T47D (cell line): Measurements from ENCODE around the gene FRY.

Source experiments
- DNase-seq, 2 experiments: peaks; one replicate each; pipeline versions ENCODE4 v3.0.0 to v3.0.0-alpha.2; 2011 to 2012; ENCODE audit warnings: low read depth in 1 of 2, low spot score in 1 of 2
- JUND ChIP-seq: IDR thresholded peaks from 2 replicates; pipeline ENCODE4 v1.6.1; 2012; ENCODE audit warnings: low read depth
- in situ Hi-C: cut with HindIII; loops from 2 replicates; pipeline ENCODE4 v1.10.0; 2016; ENCODE audit warnings: low sequenced_read_pairs, low pct_unique_long_range_greater_than_20kb

Gene FRY

DNA sequence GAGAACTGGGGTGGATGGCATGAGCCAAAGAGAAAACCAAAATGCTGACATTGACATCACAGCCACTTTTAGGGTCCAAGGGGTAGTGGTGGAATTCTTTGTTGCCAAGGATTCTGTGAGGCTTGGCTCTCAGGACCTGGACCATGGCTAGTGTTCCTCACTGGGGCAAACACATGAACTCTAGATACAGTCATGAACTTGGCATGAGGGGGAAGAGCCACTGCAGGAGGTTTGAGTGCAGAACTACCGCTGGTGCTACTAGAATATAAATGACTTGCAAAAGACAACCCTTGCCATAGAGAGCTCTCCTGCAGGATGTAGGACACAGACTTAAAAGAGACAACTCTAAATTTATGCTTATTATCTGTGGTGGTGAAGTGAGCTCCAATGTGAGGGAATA is 29.8 kb upstream of the FRY start:
- DNase-seq: no peak
- TF ChIP-seq JUND: no peak
- in situ Hi-C loops: no loop called here

DNA sequence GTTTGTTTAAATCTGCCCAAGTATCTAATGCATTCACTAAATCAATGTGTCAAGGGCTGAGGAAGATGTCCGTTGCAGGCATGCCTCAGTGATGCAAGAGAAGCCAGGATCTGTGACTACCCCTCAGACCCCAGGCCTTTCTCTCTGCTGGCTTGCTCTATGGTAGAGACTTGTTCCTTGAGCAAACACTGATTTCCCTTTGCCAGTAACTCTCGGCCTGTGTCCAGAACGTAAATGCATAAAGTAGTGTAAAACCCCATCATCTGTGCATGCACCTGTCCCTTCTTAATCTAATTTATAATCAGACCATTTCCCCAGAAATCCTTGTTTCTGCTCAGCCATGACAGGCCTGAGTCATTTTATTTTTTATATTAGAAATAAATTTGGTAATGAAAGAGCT is 28.7 kb upstream of the FRY start:
- TF ChIP-seq JUND: no peak
- no peak for DNase-seq
- in situ Hi-C loops: no loop called here

DNA sequence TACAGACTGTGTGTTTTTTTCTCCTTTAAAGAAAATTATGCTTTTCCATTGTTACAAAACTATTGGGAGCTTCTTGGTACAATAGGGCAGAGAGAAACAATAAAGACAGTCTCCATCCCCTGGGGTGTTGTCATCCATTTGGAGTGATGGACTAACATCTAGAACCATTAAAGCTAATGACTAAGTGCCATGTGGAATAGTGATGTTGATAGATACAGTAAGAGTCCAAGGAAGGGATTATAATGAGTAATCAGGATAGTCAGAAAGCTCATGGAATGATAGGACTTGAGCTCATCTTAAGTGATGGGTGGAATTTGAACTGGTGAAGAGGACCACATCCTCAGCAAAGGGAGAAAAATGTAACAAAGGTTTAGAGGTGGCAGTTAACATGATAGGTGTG is 24.1 kb upstream of the FRY start:
- TF ChIP-seq JUND: no peak
- in situ Hi-C loops: no loop called here
- DNase-seq: no peak

DNA sequence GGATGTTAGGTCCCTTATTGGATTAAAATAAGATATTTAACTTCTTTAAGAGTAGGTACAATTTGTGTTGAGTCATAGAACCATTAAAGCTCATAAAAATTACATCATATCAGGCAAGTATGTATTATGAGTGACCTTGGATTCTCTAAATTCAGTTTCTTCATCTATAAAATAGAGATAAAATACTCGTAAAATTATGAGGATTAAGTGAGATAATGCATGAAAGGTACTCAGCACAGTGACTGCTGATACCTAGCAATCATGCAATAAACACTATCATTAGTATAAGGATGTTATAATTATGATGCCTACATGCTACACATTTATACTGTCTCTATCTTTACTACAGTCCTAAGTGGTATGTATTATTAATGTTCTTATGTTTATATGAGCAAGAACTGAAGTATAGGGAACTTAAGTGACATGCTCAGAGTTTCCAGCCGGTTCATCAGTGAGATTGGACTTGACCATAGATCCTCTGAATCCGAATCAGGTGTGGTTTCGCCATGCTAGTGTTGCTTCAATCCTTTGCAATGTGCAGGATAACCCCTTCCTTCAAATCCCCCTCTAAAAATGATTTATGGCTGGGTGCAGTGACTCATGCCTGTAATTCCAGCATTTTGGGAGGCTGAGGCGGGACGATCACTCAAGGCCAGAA is 22.9 kb upstream of the FRY start:
- in situ Hi-C loops: no loop called here
- no peak for TF ChIP-seq JUND
- no peak for DNase-seq

DNA sequence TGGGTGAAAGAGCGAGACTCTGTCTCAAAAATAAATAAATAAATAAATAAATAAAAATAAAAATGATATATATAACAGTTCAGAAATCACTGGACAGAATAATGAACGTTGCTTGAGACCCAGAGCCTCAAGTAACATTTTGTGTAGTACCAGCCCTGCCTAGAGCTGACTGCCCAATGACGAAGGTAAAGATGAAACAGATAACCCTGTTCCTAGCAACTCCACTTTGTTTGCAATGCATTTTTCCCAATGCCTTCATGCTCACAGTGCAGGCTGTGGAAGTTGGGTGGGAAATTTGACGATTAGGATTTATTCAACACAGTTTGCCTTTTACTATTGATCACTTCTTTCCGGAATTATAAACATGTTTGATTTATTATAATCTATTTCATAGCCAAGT is 22.2 kb upstream of the FRY start:
- DNase-seq: no peak
- TF ChIP-seq JUND: no peak
- in situ Hi-C loops: no loop called here

DNA sequence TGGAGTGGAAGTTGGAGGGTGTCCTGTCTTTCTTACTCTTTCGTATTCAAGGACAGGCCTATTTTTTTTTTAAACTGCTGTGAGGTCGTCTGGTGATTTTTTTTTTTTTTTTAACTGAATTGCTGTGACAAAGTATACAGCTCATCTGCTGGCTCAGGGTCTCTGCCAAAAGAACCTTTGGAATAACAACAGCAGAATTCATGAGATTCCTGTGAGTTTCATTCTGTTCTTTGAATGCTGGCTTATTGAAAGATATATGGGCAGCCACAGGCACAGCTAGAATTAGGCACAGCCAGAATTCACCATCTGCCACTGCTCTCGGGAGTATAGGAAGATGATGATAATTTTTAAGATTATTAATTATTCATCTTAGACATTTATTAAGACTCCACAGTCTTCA is 21.4 kb upstream of the FRY start:
- no peak for TF ChIP-seq JUND
- in situ Hi-C loops: no loop called here
- DNase-seq: no peak

DNA sequence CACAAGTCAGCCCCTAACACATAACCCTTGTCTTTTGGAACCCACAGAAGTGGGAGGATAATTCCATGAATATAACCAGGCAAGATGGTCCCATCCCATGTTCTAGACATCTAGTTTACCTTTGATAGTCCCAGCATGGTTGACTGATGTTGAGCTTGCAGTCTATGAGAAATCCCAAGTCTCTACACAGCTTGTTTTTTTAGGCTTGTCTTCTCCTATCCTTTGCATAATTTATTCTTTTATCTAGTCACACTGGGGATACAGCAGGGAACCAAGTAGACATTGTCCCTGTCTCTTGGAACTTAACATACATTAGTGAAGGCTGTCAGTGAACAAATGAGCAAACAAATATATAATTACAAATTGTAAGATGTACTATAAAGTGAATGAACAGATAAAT is 19.6 kb upstream of the FRY start:
- no peak for TF ChIP-seq JUND
- in situ Hi-C loops: no loop called here
- no peak for DNase-seq

DNA sequence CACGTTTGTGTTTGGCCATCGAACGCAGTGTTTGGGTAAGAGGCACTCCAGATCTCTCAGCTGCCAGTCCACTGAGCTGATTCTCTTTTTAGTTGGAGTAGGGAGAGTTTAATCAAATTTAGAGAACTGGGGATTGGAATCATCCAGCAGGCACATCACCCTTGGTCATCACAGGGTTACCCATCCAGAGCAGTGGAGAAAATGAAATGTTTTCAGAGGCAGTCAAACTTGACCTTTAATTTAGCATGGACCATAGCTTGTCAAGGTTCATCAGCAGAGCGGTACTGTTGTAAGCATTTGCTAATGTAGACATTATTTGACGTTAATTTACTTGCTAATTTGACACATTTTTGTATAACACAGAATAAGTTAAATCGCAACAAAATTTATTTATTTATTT is 18.4 kb upstream of the FRY start:
- in situ Hi-C loops: no loop called here
- DNase-seq: no peak
- TF ChIP-seq JUND: no peak

DNA sequence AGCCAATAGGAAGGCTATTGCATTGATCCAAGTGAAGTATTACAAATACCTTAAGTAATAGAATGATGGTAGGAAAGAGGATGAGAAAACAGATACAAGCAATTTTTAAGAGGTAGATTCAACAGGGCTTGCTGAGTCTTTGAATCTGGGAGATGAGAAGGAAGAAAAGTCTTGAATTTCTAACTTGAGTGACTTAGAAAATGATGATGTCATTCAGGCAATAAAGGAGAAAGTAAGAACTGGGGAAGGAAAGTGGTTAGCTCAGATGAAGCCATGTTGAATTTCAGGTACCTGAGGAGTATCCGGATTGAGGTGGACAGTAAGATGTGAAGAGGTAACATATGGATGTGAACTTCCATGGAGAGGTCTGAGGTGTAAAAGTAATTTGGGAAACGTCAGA is 15.5 kb upstream of the FRY start:
- DNase-seq: no peak
- in situ Hi-C loops: no loop called here
- TF ChIP-seq JUND: no peak

DNA sequence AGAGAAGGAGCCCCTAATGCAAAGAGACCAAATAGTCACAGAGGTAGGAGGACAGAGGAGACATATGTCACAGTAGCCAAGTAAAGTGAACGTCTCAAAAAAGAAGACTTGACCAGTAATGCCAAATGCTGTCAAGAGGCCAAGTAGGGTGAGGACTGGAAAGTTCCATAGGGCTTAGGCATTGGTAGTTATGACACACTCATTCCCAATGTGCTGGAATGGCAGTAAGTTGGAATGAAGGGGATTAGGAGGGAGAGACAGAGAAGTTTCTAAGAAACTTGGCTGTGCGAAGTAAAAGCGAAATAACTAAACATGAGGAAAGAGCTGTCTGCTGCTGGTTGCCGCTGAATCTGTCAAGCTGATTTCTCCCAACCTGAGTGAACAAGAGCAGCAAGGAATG is 14.9 kb upstream of the FRY start:
- in situ Hi-C loops: no loop called here
- no peak for DNase-seq

DNA sequence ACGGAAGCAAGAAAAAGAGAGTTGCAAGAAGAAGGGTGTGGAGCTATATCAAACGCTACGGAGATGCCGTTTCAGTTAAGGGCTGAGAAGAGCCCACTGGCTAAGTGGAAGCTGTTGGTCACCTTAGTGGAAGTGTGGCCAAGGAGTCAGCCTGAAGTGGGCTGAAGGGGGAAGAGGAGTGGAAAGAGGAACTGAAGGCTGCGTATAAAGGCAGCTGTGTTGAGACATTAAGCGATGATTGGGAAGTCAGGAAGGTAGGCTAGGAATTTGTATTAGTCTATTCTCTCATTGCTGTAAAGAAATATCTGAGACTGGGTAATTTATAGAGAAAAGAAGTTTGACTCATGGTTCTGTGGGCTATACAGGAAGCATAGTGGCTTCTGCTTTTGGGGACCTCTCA is 14.1 kb upstream of the FRY start:
- no peak for DNase-seq
- TF ChIP-seq JUND: no peak
- in situ Hi-C loops: no loop called here

More for the DNA sequence above, 14.9 kb upstream of the FRY start:
- TF ChIP-seq JUND: no peak

DNA sequence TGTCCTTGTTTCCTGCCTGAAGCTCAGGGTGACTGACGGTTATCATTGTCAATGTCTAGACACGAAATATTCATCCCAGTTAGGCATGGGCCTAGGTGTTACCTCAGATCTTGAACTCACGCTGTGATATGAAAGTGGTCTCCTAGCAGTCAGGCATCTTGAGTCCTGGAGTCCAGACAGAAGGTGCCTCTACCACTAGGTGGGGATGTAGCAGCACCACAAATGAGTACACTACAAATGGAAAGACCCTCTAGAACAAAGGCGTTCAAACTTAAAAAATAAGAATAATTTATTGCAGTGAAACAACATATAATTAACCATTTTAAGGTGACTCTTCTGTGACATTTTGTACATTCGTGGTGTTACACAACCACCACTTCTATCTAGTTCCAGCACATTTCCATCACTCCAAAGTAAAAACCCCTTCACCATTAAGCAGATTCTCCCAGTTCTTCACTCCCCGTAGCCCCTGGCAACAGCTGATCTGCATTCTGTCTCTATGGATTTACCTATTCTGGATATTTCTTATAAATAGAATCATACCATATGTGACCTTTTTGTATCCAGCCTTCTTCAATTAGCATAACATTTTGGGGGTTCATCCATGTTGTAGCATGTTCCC is 11.9 kb upstream of the FRY start:
- in situ Hi-C loops: no loop called here
- peak in 1 of 2 experiments; percentile 50 for DNase-seq
- no peak for TF ChIP-seq JUND

DNA sequence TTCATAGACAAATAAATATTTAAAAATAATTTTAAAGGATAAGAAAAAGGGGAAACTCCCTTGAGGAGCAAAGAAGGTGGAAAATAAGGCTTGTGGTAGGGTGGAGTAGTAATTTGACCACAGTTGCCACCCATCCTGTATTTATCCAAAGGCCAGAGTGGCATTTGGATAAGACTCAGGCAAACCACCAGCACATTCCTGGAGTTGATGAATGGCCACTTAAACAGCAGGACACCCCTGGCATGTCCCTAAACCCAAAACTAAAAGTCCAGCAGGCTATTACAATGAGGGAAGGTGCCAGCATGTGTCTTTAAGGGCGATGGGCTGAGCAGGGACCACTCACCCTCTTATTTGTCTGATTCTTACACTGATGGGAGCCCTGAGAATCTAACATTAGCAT is 9.8 kb upstream of the FRY start:
- in situ Hi-C loops: no loop called here
- no peak for TF ChIP-seq JUND
- no peak for DNase-seq

DNA sequence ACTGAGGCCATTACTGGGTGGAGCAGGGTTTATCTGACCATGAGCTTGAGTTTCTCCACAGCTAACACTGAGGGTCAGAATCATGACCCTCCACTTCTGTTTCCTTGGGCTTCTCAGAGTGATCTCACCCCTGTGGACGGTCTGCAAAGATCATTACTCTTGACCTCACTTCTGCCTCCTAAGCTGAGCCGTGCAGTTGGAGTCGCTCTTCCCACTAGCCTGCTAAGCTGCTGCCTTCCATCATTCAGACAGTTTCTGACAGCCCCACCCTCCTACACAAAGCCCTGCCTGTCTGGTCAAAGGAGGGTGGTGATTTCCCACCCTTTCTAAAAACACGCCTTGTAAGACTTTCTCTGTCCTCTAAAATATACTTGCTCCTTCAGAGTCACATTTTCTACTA is 9.3 kb upstream of the FRY start:
- DNase-seq: no peak
- in situ Hi-C loops: no loop called here
- TF ChIP-seq JUND: no peak
